NCI-H146 treated with DMSO at 0.1 percent for 48 hours (cell line): ENCODE measurements around the gene OR6C74.
A peak's percentile ranks its signal among the peaks of the same experiment; 100 is the strongest.

Experiments
- DNase-seq: peaks from one replicate; lab custom pipeline; 2025; ENCODE audit not compliant: unreplicated experiment; lab: John Stamatoyannopoulos, UW

The OR6C74 gene

GRCh38 chr12:55244309-55244708 lies at the start of gene OR6C74:
OR6C74 (plus strand) TSS chr12:55244609; CDS start chr12:55247288, 2,679 bp downstream.
- DNase-seq: no peak

DNA sequence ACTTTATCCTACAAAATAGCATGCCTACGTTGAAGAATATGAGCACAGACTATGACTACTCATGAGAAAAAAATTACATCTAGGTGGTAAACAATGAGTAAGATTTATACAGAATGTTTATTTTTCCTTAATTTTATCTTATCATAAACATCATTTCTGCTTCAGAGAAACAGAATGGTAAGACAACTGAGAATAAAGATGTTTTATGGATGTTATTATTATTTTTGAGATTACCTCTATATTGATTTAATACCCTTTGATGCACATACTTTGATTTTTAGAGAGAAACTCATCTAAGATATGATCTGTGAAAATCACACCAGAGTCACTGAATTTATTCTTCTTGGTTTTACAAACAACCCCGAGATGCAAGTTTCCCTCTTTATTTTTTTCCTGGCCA lies 23.7 kb upstream of the OR6C74 start, which contains the start of gene OR10A7:
Gene OR10A7 (plus strand): TSS at position 301 of the 400 bp plus-strand sequence. CDS start 0 bp downstream, at position 301.
- no peak for DNase-seq

DNA sequence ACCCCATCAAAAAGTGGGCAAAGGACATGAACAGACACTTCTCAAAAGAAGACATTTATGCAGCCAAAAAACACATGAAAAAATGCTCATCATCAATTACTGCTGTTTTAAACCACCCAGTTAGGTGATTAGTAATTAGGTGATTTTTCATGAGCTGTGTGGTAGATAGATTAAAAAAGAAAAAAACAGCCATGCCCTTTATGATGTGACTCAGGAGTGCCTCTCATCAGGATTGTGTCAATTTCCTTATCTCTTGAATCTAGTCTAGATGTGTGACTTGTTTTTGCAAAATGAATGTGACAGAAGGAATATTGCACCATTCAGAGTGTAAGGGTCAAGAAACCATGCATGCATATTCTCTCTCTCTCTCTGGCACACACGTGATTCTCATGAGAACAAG lies 17.9 kb upstream of the OR6C74 start:
- DNase-seq: no peak

DNA sequence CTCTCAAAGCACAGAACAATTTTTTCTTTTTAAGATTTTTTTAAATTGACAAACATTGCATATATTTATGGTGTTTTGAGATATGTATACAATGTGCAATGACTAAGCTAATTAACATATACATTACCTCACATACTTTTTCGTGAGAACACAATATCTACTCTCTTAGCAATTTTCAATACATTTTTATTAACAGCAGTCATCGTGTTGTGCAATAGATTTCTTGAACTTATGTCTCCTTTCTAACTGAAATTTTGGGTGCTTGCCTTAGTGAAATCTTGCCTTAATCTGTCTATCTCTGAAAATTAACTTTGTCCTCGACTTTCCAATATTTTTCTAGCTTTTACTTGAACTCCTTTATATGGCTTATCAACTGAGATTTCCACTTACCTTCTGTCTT lies 16.8 kb upstream of the OR6C74 start:
- DNase-seq: no peak

DNA sequence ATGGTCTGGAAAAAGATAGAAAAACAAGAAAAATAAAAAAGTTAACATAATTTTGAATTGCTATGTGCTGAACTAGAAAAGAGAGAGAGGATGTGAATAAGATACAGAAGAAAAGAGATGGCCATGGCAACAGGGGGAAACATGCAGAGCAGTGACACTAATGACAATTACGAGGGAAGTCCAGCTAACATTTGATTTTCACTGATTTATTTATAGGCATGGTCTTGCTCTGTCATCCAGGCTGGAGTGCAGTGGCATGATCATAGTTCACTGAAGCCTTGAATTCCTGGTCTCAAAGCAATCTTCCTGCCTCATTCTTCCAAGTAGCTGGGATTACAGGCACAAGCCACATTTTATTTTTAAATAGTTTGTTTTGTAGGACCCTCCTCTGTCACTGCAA lies 1.8 kb downstream of the OR6C74 start:
- no peak for DNase-seq

DNA sequence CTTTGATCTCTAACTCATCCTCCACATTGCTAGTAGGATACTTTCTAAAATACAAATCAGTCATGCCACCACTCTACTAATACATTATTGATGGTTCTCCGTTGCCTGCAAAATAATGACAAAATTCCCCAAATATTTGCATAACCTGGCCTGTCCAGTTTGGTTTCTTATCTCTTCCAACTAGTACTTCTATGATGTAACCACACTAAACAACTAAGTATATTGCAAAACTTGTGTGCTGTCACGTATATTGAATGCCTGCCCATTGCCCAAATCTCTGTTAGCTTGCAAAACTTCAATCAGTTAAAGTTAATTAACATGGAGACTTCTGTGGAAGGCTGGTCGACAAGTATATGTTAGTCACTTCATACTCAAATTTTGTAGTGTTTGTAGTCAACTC lies 6.5 kb downstream of the OR6C74 start:
- no peak for DNase-seq

DNA sequence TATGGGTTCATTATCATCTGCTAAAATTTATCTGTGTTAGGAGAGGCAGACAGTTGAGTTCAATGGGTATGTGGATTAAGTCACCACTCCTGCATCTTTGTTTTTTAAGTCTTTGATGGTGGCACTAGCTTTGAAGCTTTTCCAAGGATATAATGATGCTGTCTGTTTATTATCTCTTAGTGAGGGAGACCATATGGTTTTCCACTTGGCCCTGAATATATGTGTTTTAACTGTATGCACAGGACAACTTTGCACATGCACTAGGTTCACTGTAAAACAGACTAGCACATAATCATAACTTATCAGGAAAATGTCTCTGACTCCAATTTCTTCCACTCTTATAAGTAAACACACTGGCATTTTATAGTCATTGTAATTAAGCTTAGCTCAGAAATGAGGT lies 8.9 kb downstream of the OR6C74 start:
- DNase-seq: no peak

- no peak for DNase-seq
These were observed 12.4 kb downstream of the OR6C74 start for GRCh38 chr12:55256831-55257230.

GRCh38 chr12:55258303-55258702 lies 13.9 kb downstream of the OR6C74 start:
- DNase-seq: peak; percentile 21

DNA sequence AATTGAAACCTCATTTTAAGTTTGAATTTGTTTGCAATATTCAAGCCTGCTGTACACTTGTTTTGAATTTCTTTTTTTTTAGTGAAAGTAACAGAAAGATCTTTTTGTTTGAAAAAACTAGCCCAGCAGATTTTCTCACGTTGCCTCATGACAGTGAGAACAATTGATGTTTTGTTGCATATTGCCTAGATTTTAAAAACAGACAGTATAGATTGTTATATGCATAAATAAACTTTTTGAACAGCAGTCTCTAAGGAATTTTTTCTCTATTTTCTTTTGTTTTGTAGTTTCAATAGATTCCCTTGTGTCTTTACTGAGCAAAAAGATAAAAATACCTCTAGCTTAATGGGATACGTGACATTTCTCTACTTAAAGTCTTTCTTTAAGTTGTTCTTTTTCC lies 36.6 kb downstream of the OR6C74 start:
- no peak for DNase-seq

DNA sequence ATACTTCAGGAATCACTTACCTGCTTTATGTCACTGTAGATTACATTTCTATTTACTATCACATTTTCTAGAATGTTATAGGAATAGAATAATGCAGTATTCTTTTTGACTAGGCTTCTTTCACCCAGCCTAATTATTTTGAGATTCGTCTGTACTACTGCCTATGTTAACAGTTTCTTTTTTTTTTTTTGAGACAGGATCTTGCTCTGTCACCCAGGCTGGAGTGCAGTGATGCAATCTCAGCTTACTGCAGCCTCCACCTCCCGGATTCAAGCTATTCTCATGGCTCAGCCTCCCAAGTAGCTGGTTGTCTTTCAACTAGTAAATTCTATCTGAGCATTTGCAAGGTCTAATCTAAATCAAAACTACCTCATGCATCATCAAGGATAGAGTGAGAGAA lies 45.6 kb downstream of the OR6C74 start:
- no peak for DNase-seq
